ENCODE measurements around the gene SNRPA.

- TF ChIP-seq CTCF (IDR thresholded peaks at IDR 0.05) (no peak), POLR2A (IDR thresholded peaks at IDR 0.05) (no peak)
These were observed 9.2 kb upstream of the SNRPA start for GRCh38 chr19:40741527-40742390.

All from uterus (tissue), 2 donors.